Activated CD8-positive, alpha-beta memory T cell treated with anti-CD3 and anti-CD28 coated beads for 36 hours (primary cell): ENCODE measurements around the gene UGT1A8. TPM values are rescaled to one million over a fixed set of nuclear protein-coding genes. Genes with fewer than 3 reads are reported as not detected.
"Not testable (repeated sequence)": the region's sequence is repeated elsewhere in the genome, so short reads cannot be mapped to it uniquely, and the experiment has no call there.

Experiments
- CTCF ChIA-PET: fragments of 350-600 bp; sonication (Branson Sonifier 250); formaldehyde crosslinking; loops from one replicate; lab custom pipeline; 2021; ENCODE audit warnings: antibody characterized with exemption; lab: Charles Lee
- POLR2A ChIA-PET: fragments of 350-600 bp; sonication (Branson Sonifier 250); formaldehyde crosslinking; loops from one replicate; lab custom pipeline; 2021; ENCODE audit warnings: antibody characterized with exemption; lab: Charles Lee
- total RNA-seq, 2 experiments: library from RNA; stranded (reverse); gene quantifications; one replicate each; pipeline ENCODE4 v1.2.3, GENCODE V29; 2021

Gene UGT1A8
- total RNA-seq, 2 experiments from 2014 or later, result not detected

GRCh38 chr2:233707940-233708644 is 90.7 kb downstream of the UGT1A8 start:
- ChIA-PET POLR2A (no interaction called here), CTCF (no interaction called here)

GRCh38 chr2:233708942-233709341 is 91.5 kb downstream of the UGT1A8 start:
- ChIA-PET CTCF (no interaction called here), POLR2A (no interaction called here)

- POLR2A ChIA-PET, result no interaction called here
- CTCF ChIA-PET, result interaction anchor here (1.0 to 1.5 kb wide), 3 partner anchors 12 to 27 kb away, joined by 3 to 4 read pairs (median 3); no protein-coding TSS in a partner anchor
Measured at GRCh38 chr2:233711312-233712008, 94.0 kb downstream of the UGT1A8 start.

- ChIA-PET POLR2A (no interaction called here), CTCF (no interaction called here)
Measured at GRCh38 chr2:233712611-233713261, 95.3 kb downstream of the UGT1A8 start, which contains the start of gene UGT1A5. UGT1A5 (plus strand) TSS chr2:233712907; CDS start chr2:233712992, 85 bp downstream.

GRCh38 chr2:233713262-233713615 is 95.8 kb downstream of the UGT1A8 start:
- POLR2A ChIA-PET, result no interaction called here
- CTCF ChIA-PET, result no interaction called here

- POLR2A ChIA-PET, result no interaction called here
- CTCF ChIA-PET, result no interaction called here
Measured at GRCh38 chr2:233714121-233714520, 96.7 kb downstream of the UGT1A8 start.

GRCh38 chr2:233718552-233718951 is 101.1 kb downstream of the UGT1A8 start, which contains the start of gene UGT1A4:
UGT1A4 (plus strand) TSS chr2:233718736; CDS start chr2:233718821, 85 bp downstream.
- ChIA-PET CTCF (no interaction called here), POLR2A (no interaction called here)

GRCh38 chr2:233728723-233729301 is 111.4 kb downstream of the UGT1A8 start, which contains the start of gene UGT1A3:
UGT1A3 (plus strand) TSS chr2:233729042; CDS start chr2:233729127, 85 bp downstream.
- POLR2A ChIA-PET, result no interaction called here
- CTCF ChIA-PET, result no interaction called here

GRCh38 chr2:233736868-233737653 is 119.6 kb downstream of the UGT1A8 start:
- POLR2A ChIA-PET, result interaction anchor here (0.6 kb wide), 1 partner anchor 779 kb away, joined by 5 read pairs; no protein-coding TSS in a partner anchor
- CTCF ChIA-PET, result not testable (repeated sequence)

GRCh38 chr2:233740870-233741269 is 123.4 kb downstream of the UGT1A8 start:
- ChIA-PET CTCF (no interaction called here), POLR2A (no interaction called here)

- ChIA-PET POLR2A (no interaction called here), CTCF (no interaction called here)
Measured at GRCh38 chr2:233743464-233744259, 126.2 kb downstream of the UGT1A8 start.

GRCh38 chr2:233745073-233745755 is 127.8 kb downstream of the UGT1A8 start:
- POLR2A ChIA-PET, result interaction anchor here (0.6 kb wide), 1 partner anchor 31 kb away, joined by 5 read pairs; no protein-coding TSS in a partner anchor
- CTCF ChIA-PET, result no interaction called here

GRCh38 chr2:233745838-233746237 is 128.4 kb downstream of the UGT1A8 start:
- CTCF ChIA-PET, result not testable (repeated sequence)
- POLR2A ChIA-PET, result interaction anchor here (0.6 kb wide), 1 partner anchor 30 kb away, joined by 5 read pairs; no protein-coding TSS in a partner anchor

- CTCF ChIA-PET, result no interaction called here
Measured at GRCh38 chr2:233746475-233747282, 129.2 kb downstream of the UGT1A8 start.

GRCh38 chr2:233747283-233747544 is 129.8 kb downstream of the UGT1A8 start:
- ChIA-PET POLR2A (no interaction called here), CTCF (no interaction called here)

More at GRCh38 chr2:233746475-233747282, 129.2 kb downstream of the UGT1A8 start:
- POLR2A ChIA-PET, result no interaction called here

- CTCF ChIA-PET, POLR2A ChIA-PET: not testable (repeated sequence)
Measured at GRCh38 chr2:233750689-233751088, 133.3 kb downstream of the UGT1A8 start.
